GM10248 (cell line): Measurements from ENCODE around the gene RASGRF2.

ENCODE experiments used
- CTCF ChIA-PET: fragments of 300-600 bp; sonication (Branson Sonifier 250); formaldehyde crosslinking; extraction: SDS; loops from one replicate; lab custom pipeline; 2021; ENCODE audit warnings: antibody characterized with exemption; lab: Yijun Ruan, JAX
- POLR2A ChIA-PET: fragments of 350-650 bp; sonication (Branson Sonifier 250); formaldehyde crosslinking; extraction: SDS; loops from one replicate; lab custom pipeline; 2020; ENCODE audit warnings: antibody characterized with exemption; lab: Yijun Ruan, JAX
- DNase-seq: peaks from one replicate; pipeline ENCODE4 v3.0.0; 2012; ENCODE audit errors: extremely low spot score
- TF ChIP-seq, protein P1 (sequence below): IDR thresholded peaks from 2 replicates; pipeline ENCODE4 v1.5.1; 2012; ENCODE audit warnings: mild to moderate bottlenecking, low read depth; ENCODE audit errors: extremely low read depth, missing control alignments, control extremely low read depth

Gene RASGRF2

GRCh38 chr5:80957031-80957761 is 3.0 kb upstream of the RASGRF2 start:
- ChIA-PET POLR2A (no interaction called here), CTCF (interaction anchor here (1.2 kb wide), 1 partner anchor 30 kb away, joined by 3 read pairs; no protein-coding TSS in a partner anchor)
- TF ChIP-seq, protein P1, sequence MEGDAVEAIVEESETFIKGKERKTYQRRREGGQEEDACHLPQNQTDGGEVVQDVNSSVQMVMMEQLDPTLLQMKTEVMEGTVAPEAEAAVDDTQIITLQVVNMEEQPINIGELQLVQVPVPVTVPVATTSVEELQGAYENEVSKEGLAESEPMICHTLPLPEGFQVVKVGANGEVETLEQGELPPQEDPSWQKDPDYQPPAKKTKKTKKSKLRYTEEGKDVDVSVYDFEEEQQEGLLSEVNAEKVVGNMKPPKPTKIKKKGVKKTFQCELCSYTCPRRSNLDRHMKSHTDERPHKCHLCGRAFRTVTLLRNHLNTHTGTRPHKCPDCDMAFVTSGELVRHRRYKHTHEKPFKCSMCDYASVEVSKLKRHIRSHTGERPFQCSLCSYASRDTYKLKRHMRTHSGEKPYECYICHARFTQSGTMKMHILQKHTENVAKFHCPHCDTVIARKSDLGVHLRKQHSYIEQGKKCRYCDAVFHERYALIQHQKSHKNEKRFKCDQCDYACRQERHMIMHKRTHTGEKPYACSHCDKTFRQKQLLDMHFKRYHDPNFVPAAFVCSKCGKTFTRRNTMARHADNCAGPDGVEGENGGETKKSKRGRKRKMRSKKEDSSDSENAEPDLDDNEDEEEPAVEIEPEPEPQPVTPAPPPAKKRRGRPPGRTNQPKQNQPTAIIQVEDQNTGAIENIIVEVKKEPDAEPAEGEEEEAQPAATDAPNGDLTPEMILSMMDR, result no peak
- no peak for DNase-seq

GRCh38 chr5:80958616-80959015 is 1.5 kb upstream of the RASGRF2 start:
- ChIA-PET CTCF (interaction anchor here (1.2 kb wide), 1 partner anchor 32 kb away, joined by 3 read pairs; no protein-coding TSS in a partner anchor), POLR2A (no interaction called here)
- no peak for DNase-seq
- TF ChIP-seq, protein P1, result no peak

- CTCF ChIA-PET, result no interaction called here
- POLR2A ChIA-PET, result no interaction called here
- TF ChIP-seq, protein P1, result no peak
- no peak for DNase-seq
Measured at GRCh38 chr5:80959138-80959537, 1.0 kb upstream of the RASGRF2 start.

- ChIA-PET POLR2A (no interaction called here), CTCF (no interaction called here)
- peak; percentile 22 for DNase-seq
- TF ChIP-seq, protein P1, result no peak
Measured at GRCh38 chr5:80960531-80961375, 590 bp downstream of the RASGRF2 start.

DNA sequence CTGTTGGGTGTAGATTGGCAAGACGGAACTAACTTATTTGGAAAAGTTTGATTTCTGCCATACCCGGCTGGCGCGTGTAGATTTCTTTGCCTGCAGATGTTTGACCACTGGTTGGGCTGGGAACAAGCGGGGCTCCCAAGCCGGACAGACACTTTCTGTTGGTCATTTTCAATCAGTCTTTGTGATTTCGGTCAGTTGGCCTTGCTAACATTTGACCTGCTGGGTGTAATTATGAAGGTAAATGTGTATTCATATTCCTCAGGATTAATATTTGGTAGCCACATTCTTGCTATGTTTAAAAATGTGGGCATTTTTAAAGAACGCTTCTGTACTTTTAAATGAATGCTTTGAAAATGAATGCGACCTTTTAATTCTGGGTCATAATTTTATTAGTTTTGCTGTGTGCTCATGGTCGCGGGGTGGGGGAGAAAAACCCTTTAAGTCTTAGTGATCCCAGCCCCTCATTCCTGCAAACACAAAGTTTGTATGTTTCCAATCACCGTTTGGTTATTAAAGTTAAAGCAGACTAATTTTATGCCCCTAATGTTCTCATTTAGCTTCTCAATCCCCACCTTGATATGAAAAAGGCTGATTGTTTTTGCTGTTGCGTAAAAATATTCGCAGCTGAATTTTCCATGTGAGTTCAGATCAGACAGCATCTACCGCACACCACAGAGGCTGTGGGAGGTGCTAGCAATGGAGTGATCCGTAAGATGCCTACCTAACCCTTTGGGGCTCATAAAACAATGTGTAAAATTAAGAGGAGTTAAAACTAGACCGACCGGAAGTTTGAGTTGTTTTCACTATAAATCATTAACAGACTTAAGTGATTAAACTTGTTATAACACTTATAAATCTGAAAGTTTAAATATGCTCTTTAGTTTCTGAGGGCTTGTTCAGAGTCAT is 1.5 kb downstream of the RASGRF2 start:
- ChIA-PET POLR2A (no interaction called here), CTCF (no interaction called here)
- TF ChIP-seq, protein P1, result no peak
- DNase-seq, result no peak
